ENCODE results near the gene TMEM135.

DNA sequence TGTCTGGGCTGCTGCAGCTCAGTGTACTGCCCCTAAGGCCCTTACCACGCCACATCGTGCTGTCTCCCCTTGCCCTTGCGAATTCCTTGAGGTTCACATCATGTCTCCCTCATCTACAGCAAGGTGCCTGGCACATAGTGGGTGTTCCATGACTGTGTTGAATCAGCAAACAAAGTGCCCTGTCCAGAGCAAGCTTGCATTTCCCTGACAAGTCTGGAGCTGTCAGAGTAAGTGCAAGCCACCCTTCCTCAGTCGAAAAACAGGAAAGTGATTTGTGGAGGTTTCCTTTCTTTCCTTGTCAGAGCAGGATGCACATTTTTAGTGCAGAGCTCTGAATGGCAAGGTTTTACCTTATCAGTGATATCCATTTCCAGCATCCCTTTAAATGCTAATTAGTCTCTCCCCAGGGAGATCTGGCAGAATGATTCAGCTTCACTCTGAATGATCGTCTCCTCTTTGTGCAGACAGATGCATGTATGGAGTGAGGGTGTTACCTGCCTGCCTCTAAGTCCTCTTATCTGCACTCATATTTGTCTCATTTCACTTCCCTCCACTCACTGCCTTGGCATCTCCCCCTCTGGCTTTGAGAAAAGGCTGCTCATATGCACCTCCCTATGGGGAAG, 331.2 kb downstream of the TMEM135 start:
- no peak for TF ChIP-seq EZH2 (IDR thresholded peaks at IDR 0.05; ENCODE audit: borderline replicate concordance, low read depth, low read length, poor library complexity, severe bottlenecking)
- TF ChIP-seq, protein P1, sequence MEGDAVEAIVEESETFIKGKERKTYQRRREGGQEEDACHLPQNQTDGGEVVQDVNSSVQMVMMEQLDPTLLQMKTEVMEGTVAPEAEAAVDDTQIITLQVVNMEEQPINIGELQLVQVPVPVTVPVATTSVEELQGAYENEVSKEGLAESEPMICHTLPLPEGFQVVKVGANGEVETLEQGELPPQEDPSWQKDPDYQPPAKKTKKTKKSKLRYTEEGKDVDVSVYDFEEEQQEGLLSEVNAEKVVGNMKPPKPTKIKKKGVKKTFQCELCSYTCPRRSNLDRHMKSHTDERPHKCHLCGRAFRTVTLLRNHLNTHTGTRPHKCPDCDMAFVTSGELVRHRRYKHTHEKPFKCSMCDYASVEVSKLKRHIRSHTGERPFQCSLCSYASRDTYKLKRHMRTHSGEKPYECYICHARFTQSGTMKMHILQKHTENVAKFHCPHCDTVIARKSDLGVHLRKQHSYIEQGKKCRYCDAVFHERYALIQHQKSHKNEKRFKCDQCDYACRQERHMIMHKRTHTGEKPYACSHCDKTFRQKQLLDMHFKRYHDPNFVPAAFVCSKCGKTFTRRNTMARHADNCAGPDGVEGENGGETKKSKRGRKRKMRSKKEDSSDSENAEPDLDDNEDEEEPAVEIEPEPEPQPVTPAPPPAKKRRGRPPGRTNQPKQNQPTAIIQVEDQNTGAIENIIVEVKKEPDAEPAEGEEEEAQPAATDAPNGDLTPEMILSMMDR (conservative IDR thresholded peaks at IDR 0.05; ENCODE audit: low read depth, low read length), result no peak
